Thoracic aorta (tissue), 2 donors: ENCODE measurements around the gene HPCAL1. TPM values are rescaled to one million over a fixed set of nuclear protein-coding genes. Genes with fewer than 3 reads are reported as not detected.
"Not testable (repeated sequence)": the region's sequence is repeated elsewhere in the genome, so short reads cannot be mapped to it uniquely, and the experiment has no call there.

Experiments used
- ATAC-seq: fragments of 150-250 bp; one replicate; pipeline ENCODE4 v1.8.0; 2017; ENCODE audit warnings: low read depth; ENCODE audit not compliant: insufficient number of reproducible peaks, low FRiP score
- DNase-seq: peaks from one replicate; pipeline ENCODE4 v3.0.0-alpha.2; 2020; ENCODE audit warnings: low spot score
- H3K27ac ChIP-seq, 2 donors: fragments of 200-600 bp; sonication (generic); 1 replicate in 1 of 2; 2 replicates in 1 of 2; pipeline ENCODE4 v1.5.1; 2016; ENCODE audit warnings: mild to moderate bottlenecking in 2 of 2, moderate library complexity in 2 of 2
- H3K27me3 ChIP-seq: fragments of 200-600 bp; sonication (generic); replicated peaks from 2 replicates; pipeline ENCODE4 v1.6.0; 2016; ENCODE audit warnings: mild to moderate bottlenecking; ENCODE audit not compliant: insufficient read depth
- H3K36me3 ChIP-seq: fragments of 200-600 bp; sonication (generic); one replicate; pipeline ENCODE4 v1.5.1; 2016
- H3K4me1 ChIP-seq, 2 donors: fragments of 200-600 bp; sonication (generic); 1 replicate in 1 of 2; 2 replicates in 1 of 2; pipeline versions ENCODE4 v1.5.1 to v1.6.0; 2016; ENCODE audit warnings: low read depth in 2 of 2, mild to moderate bottlenecking in 1 of 2; ENCODE audit not compliant: control insufficient read depth in 1 of 2
- H3K4me3 ChIP-seq: fragments of 200-600 bp; sonication (generic); 2 replicates; pipeline ENCODE4 v1.5.1; 2016; ENCODE audit warnings: mild to moderate bottlenecking
- H3K9me3 ChIP-seq: fragments of 200-600 bp; sonication (generic); 2 replicates; pipeline ENCODE4 v1.5.1; 2016
- total RNA-seq, 2 donors: library from RNA; depleted of rRNA; stranded (reverse); fragments of >200 nt; gene quantifications; one replicate each; pipeline versions ENCODE4 v1.1.0 to v1.2.3, GENCODE V29; 2016
- TF ChIP-seq, protein P1 (sequence below): fragments of 200-600 bp; sonication (generic); IDR thresholded peaks from one replicate; pipeline ENCODE4 v1.5.1; 2019; ENCODE audit warnings: antibody characterized with exemption

Gene HPCAL1
- total RNA-seq, 2 donors from 2014 or later = 34.6 to 50.2 TPM

DNA sequence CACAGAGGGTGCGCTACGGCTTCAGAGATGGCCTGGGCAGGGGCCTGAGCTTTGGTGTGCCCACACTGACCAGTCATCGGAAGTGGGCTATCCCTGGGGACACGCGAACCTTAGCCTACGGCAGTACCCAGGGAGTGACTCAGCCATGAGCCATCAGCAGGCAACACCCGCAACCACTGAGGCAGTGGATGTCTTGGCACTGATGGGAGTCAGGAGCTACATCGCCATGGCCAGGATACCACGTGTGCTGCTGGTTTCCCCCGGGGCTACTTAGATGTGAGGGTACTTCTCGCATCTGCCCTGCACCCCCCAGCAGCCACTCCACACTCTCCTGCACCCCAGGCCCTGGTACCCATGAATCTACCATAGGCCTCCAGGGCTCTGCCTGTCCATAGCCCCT lies 12.8 kb upstream of the HPCAL1 start:
- H3K4me3 ChIP-seq = no peak overlapping the region
- H3K4me1 ChIP-seq = peaks cover 13 to 22% of the 10 kb centered on the region in 2 donors
- no peak overlapping the region for H3K27ac ChIP-seq
- TF ChIP-seq, protein P1, sequence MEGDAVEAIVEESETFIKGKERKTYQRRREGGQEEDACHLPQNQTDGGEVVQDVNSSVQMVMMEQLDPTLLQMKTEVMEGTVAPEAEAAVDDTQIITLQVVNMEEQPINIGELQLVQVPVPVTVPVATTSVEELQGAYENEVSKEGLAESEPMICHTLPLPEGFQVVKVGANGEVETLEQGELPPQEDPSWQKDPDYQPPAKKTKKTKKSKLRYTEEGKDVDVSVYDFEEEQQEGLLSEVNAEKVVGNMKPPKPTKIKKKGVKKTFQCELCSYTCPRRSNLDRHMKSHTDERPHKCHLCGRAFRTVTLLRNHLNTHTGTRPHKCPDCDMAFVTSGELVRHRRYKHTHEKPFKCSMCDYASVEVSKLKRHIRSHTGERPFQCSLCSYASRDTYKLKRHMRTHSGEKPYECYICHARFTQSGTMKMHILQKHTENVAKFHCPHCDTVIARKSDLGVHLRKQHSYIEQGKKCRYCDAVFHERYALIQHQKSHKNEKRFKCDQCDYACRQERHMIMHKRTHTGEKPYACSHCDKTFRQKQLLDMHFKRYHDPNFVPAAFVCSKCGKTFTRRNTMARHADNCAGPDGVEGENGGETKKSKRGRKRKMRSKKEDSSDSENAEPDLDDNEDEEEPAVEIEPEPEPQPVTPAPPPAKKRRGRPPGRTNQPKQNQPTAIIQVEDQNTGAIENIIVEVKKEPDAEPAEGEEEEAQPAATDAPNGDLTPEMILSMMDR = no peak
- ATAC-seq (no peak), DNase-seq (no peak)
- no peaks in the 10 kb centered on the region for H3K27me3 ChIP-seq
- H3K9me3 ChIP-seq = peaks cover 4% of the 10 kb centered on the region
- no peaks in the 10 kb centered on the region for H3K36me3 ChIP-seq

DNA sequence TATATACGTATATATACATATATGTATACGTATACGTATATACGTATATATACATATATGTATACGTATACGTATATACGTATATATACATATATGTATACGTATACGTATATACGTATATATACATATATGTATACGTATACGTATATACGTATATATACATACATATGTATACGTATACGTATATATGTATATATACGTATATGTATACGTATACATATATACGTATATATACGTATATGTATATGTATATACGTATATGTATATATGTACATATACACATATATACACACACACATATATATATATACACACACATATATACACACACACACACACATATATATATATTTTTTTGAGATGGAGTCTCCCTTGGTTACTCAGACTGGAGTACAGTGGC lies 11.3 kb upstream of the HPCAL1 start:
- DNase-seq, H3K36me3 ChIP-seq, ATAC-seq: not testable (repeated sequence)

DNA sequence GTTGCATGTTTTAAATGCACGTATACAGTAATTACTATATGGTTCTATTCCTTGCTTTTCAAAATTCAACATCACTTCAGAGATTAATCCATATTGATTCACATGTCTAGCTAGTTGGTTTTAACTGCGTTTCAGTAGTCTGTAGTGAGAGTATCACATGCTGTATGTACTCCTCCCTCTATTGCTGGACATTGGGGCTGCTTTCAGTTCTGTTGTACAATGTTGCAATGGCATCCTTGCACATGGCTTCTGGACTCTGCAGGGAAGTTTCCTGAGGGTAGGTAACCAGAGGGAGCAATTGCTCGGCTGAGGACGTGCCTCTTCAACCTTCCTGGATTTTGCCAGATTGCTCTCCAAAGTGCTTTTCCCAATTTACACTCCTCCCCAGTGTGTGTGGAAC lies 10.7 kb upstream of the HPCAL1 start:
- no peak for ATAC-seq
- no peaks in the 10 kb centered on the region for H3K27me3 ChIP-seq
- no peak overlapping the region for H3K4me3 ChIP-seq
- H3K27ac ChIP-seq = no peak overlapping the region
- peaks cover 0 to under 1% of the 10 kb centered on the region in 2 donors for H3K4me1 ChIP-seq
- peaks cover 4% of the 10 kb centered on the region for H3K9me3 ChIP-seq
- DNase-seq = no peak
- no peaks in the 10 kb centered on the region for H3K36me3 ChIP-seq
- TF ChIP-seq, protein P1 = no peak

More for the DNA sequence above, 11.3 kb upstream of the HPCAL1 start:
- not testable (repeated sequence) for H3K27me3 ChIP-seq, H3K4me3 ChIP-seq, H3K9me3 ChIP-seq, H3K27ac ChIP-seq, H3K4me1 ChIP-seq

DNA sequence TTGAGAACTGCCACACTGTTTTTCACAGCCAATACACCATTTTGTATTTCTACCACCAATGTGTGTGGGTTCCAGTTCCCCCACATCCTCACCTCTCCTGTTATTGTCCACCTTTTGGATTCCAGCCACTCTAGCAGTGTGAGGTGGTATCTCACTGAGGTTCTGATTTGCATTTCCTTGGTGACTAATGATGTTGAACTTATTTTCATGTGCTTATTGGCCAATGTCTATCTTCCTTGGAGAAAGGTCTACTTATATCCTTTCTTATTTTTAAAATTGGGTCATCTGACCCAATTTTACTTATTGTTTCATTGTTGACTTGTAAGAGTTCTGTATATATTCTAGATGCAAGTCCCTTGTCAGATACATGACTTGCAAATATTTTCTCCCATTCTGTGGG lies 9.1 kb upstream of the HPCAL1 start:
- no peak for DNase-seq
- no peaks in the 10 kb centered on the region for H3K36me3 ChIP-seq
- H3K9me3 ChIP-seq = peaks cover 4% of the 10 kb centered on the region
- H3K27me3 ChIP-seq = no peaks in the 10 kb centered on the region
- no peak overlapping the region for H3K27ac ChIP-seq
- no peak for ATAC-seq
- H3K4me3 ChIP-seq = no peak overlapping the region
- TF ChIP-seq, protein P1 = no peak
- no peaks in the 10 kb centered on the region for H3K4me1 ChIP-seq

DNA sequence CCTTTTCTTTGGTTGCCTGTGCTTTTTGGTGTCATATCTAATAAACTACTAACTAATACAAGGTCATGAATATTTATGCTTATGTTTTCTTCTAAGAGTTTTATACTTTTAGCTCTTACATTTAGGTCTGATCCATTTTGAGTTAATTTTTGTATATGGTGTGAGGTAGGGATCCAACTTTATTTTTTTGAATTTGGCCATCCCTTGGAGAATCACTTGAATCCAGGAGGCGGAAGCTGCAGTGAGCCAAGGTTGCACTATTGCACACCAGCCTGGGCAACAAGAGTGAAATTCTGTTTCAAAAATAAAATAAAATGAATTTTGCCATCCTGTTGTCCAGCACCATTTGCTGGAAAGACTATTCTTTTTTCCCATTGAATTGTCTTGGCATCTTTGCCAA lies 8.6 kb upstream of the HPCAL1 start:
- TF ChIP-seq, protein P1 = no peak
- no peak for DNase-seq
- ATAC-seq = no peak
- no peaks in the 10 kb centered on the region for H3K36me3 ChIP-seq
- peaks cover 4% of the 10 kb centered on the region for H3K9me3 ChIP-seq
- H3K27ac ChIP-seq = no peak overlapping the region
- H3K27me3 ChIP-seq = no peaks in the 10 kb centered on the region
- H3K4me1 ChIP-seq = no peaks in the 10 kb centered on the region
- H3K4me3 ChIP-seq = no peak overlapping the region

DNA sequence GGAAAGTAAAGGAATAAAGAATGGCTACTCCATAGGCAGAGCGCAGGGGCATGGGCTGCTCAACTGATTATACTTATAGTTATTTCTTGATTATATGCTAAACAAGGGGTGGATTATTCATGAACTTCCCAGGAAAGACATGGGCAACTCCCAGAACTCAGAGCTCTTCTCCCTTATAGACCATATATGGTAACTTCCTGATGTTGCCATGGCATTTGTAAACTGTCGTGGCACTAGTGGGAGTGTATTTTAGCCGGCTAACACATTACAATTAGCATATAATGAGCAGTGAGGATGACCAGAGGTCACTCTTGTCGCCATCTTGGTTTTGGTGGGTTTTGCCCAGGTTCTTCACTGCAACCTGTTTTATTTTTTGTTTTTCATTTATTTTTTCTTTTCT lies 7.1 kb upstream of the HPCAL1 start:
- not testable (repeated sequence) for H3K27ac ChIP-seq, H3K4me3 ChIP-seq, ATAC-seq, H3K9me3 ChIP-seq, H3K27me3 ChIP-seq, H3K4me1 ChIP-seq, H3K36me3 ChIP-seq, DNase-seq
